ENCODE data around the gene CACHD1. TPM values are rescaled to one million over a fixed set of nuclear protein-coding genes. Genes with fewer than 3 reads are reported as not detected.

CACHD1 gene
- polyA plus RNA-seq, 1 donor from 2014 or later = 12.7 TPM

- no peaks in the 10 kb centered on the region for H4K20me1 ChIP-seq (ENCODE audit: insufficient read depth)
- H3K4me2 ChIP-seq (ENCODE audit: low read length) = peak overlapping the region; percentile 87
- no peaks in the 10 kb centered on the region for H3K9me2 ChIP-seq (ENCODE audit: insufficient read depth, low read length)
- H3K27me3 ChIP-seq (ENCODE audit: insufficient read depth, low read depth, low read length) = no peaks in the 10 kb centered on the region
- peak overlapping the region; percentile 88 for H3K4me3 ChIP-seq (ENCODE audit: low read length)
- no peaks in the 10 kb centered on the region for H3K9me3 ChIP-seq (ENCODE audit: low read length)
- no peaks in the 10 kb centered on the region for H3K36me3 ChIP-seq (ENCODE audit: insufficient read depth, low read length)
- H3K27ac ChIP-seq (ENCODE audit: low read length) = no peak overlapping the region
- peak overlapping the region; percentile 69 for H3K9ac ChIP-seq (ENCODE audit: low read length)
- no peak overlapping the region for H2AFZ ChIP-seq (ENCODE audit: low read depth, low read length)
- H3F3A ChIP-seq (ENCODE audit: insufficient read depth, low read length, poor library complexity, severe bottlenecking) = peaks cover 5% of the 10 kb centered on the region
- peaks cover 37% of the 10 kb centered on the region for H3K79me2 ChIP-seq (replicated peaks; ENCODE audit: insufficient read depth, low read length)
- TF ChIP-seq SMC3 (conservative IDR thresholded peaks at IDR 0.05; ENCODE audit: poor library complexity) (no peak), REST (IDR thresholded peaks at IDR 0.05; ENCODE audit: borderline replicate concordance) (no peak), EZH2 (IDR thresholded peaks at IDR 0.05; ENCODE audit: borderline replicate concordance, insufficient read depth, low read length, poor library complexity, severe bottlenecking) (no peak), RAD21 (conservative IDR thresholded peaks at IDR 0.05) (no peak), POLR2AphosphoS5 (IDR thresholded peaks at IDR 0.05) (no peak), TAF1 (IDR thresholded peaks at IDR 0.05; ENCODE audit: low read depth) (no peak), MXI1 (conservative IDR thresholded peaks at IDR 0.05; ENCODE audit: poor library complexity, severe bottlenecking) (no peak), EP300 (conservative IDR thresholded peaks at IDR 0.05; ENCODE audit: poor library complexity, severe bottlenecking) (no peak), CTCF (IDR thresholded peaks at IDR 0.05; ENCODE audit: poor library complexity, severe bottlenecking) (no peak)
Measured at GRCh38 chr1:64472805-64473204, 2.9 kb downstream of the CACHD1 start.

GRCh38 chr1:64473367-64473766 lies 3.4 kb downstream of the CACHD1 start:
- Histone ChIP-seq H3K36me3 (ENCODE audit: insufficient read depth, low read length) (no peaks in the 10 kb centered on the region), H3K9me3 (ENCODE audit: low read length) (no peaks in the 10 kb centered on the region), H3F3A (ENCODE audit: insufficient read depth, low read length, poor library complexity, severe bottlenecking) (peaks cover 5% of the 10 kb centered on the region), H2AFZ (ENCODE audit: low read depth, low read length) (no peak overlapping the region), H3K79me2 (replicated peaks; ENCODE audit: insufficient read depth, low read length) (peaks cover 42% of the 10 kb centered on the region), H3K9me2 (ENCODE audit: insufficient read depth, low read length) (no peaks in the 10 kb centered on the region), H3K27me3 (ENCODE audit: insufficient read depth, low read depth, low read length) (no peaks in the 10 kb centered on the region), H3K4me3 (ENCODE audit: low read length) (peak overlapping the region; percentile 88), H3K9ac (ENCODE audit: low read length) (peak overlapping the region; percentile 69), H3K4me2 (ENCODE audit: low read length) (peak overlapping the region; percentile 87), H4K20me1 (ENCODE audit: insufficient read depth) (no peaks in the 10 kb centered on the region), H3K27ac (ENCODE audit: low read length) (no peak overlapping the region)
- TF ChIP-seq TAF1 (IDR thresholded peaks at IDR 0.05; ENCODE audit: low read depth) (no peak), SMC3 (conservative IDR thresholded peaks at IDR 0.05; ENCODE audit: poor library complexity) (no peak), CTCF (IDR thresholded peaks at IDR 0.05; ENCODE audit: poor library complexity, severe bottlenecking) (no peak)

Data from neural cell (in vitro differentiated cells).